ENCODE data around the gene TMEM163. TPM values are rescaled to one million over a fixed set of nuclear protein-coding genes. Genes with fewer than 3 reads are reported as not detected.

Gene TMEM163
- polyA plus RNA-seq, 1 experiment = not detected

- no peaks in the 10 kb centered on the region; the same call in 1 of the 2 replicates for H3K27me3 ChIP-seq (ENCODE audit: control insufficient read depth, insufficient read depth, low read length)
- ChIA-PET CTCF (interaction anchor here (1.2 to 2.0 kb wide), 2 partner anchors 10 to 19 kb away, joined by 3 to 7 read pairs; no protein-coding TSS in a partner anchor), POLR2A (no interaction called here)
- TF ChIP-seq CTCF (IDR thresholded peaks at IDR 0.05; ENCODE audit: insufficient read depth, low read depth, low read length) = no peak
- no peaks in the 10 kb centered on the region for H3K36me3 ChIP-seq (ENCODE audit: control insufficient read depth, insufficient read depth, low read length)
- no peak overlapping the region for H3K4me3 ChIP-seq (ENCODE audit: low read depth, low read length)
- DNase-seq (ENCODE audit: low read depth) = no peak
These were observed 248.1 kb downstream of the TMEM163 start for GRCh38 chr2:134470561-134471168.

GRCh38 chr2:134469516-134470115 lies 249.2 kb downstream of the TMEM163 start:
- DNase-seq (ENCODE audit: low read depth) = no peak
- POLR2A ChIA-PET = no interaction called here
- CTCF ChIA-PET = interaction anchor here (0.6 to 2.0 kb wide), 4 partner anchors 9 to 583 kb away, joined by 3 to 7 read pairs (median 4); no protein-coding TSS in a partner anchor
- TF ChIP-seq CTCF (IDR thresholded peaks at IDR 0.05; ENCODE audit: insufficient read depth, low read depth, low read length) = no peak
- no peaks in the 10 kb centered on the region; the same call in 1 of the 2 replicates for H3K27me3 ChIP-seq (ENCODE audit: control insufficient read depth, insufficient read depth, low read length)
- H3K4me3 ChIP-seq (ENCODE audit: low read depth, low read length) = no peak overlapping the region
- no peaks in the 10 kb centered on the region for H3K36me3 ChIP-seq (ENCODE audit: control insufficient read depth, insufficient read depth, low read length)

- Histone ChIP-seq H3K4me3 (ENCODE audit: low read depth, low read length) (no peak overlapping the region), H3K27me3 (ENCODE audit: control insufficient read depth, insufficient read depth, low read length) (no peaks in the 10 kb centered on the region; the same call in 1 of the 2 replicates), H3K36me3 (ENCODE audit: control insufficient read depth, insufficient read depth, low read length) (no peaks in the 10 kb centered on the region)
- DNase-seq (ENCODE audit: low read depth) = no peak
- CTCF ChIA-PET = interaction anchor here (0.8 to 2.0 kb wide), 4 partner anchors 8 to 430 kb away, joined by 3 to 7 read pairs (median 4); no protein-coding TSS in a partner anchor
- no peak for TF ChIP-seq CTCF (IDR thresholded peaks at IDR 0.05; ENCODE audit: insufficient read depth, low read depth, low read length)
- POLR2A ChIA-PET = no interaction called here
These were observed 250.0 kb downstream of the TMEM163 start for GRCh38 chr2:134468776-134469175.

GRCh38 chr2:134468164-134468563 lies 250.6 kb downstream of the TMEM163 start:
- ChIA-PET POLR2A (no interaction called here), CTCF (no interaction called here)
- no peak for TF ChIP-seq CTCF (IDR thresholded peaks at IDR 0.05; ENCODE audit: insufficient read depth, low read depth, low read length)
- peaks cover 2% of the 10 kb centered on the region for H3K27me3 ChIP-seq (ENCODE audit: control insufficient read depth, insufficient read depth, low read length)
- no peak overlapping the region for H3K4me3 ChIP-seq (ENCODE audit: low read depth, low read length)
- no peak for DNase-seq (ENCODE audit: low read depth)
- H3K36me3 ChIP-seq (ENCODE audit: control insufficient read depth, insufficient read depth, low read length) = no peaks in the 10 kb centered on the region

- TF ChIP-seq CTCF (IDR thresholded peaks at IDR 0.05; ENCODE audit: insufficient read depth, low read depth, low read length) = no peak
These were observed 252.7 kb downstream of the TMEM163 start for GRCh38 chr2:134466141-134466540.

More at GRCh38 chr2:134466141-134466540, 252.7 kb downstream of the TMEM163 start:
- Histone ChIP-seq H3K27me3 (ENCODE audit: control insufficient read depth, insufficient read depth, low read length) (peaks cover 2% of the 10 kb centered on the region), H3K4me3 (ENCODE audit: low read depth, low read length) (no peak overlapping the region), H3K36me3 (ENCODE audit: control insufficient read depth, insufficient read depth, low read length) (no peaks in the 10 kb centered on the region)
- ChIA-PET CTCF (no interaction called here), POLR2A (no interaction called here)
- no peak for DNase-seq (ENCODE audit: low read depth)

Measured in BJ (cell line).